OCI-LY7 (cell line): ENCODE measurements around the gene RAD51B. TPM values are rescaled to one million over a fixed set of nuclear protein-coding genes. Genes with fewer than 3 reads are reported as not detected.

Experiments used
- BruUV-seq: library from RNA; stranded (reverse); fragments of 400-500 nt; replicated peaks from 2 replicates; lab custom pipeline; 2021; lab: Mats Ljungman, UMichigan
- CTCF ChIA-PET: fragments of 300-600 bp; sonication (Branson Sonifier 250); formaldehyde crosslinking; loops from one replicate; lab custom pipeline; 2022; ENCODE audit warnings: antibody characterized with exemption; ENCODE audit not compliant: unreplicated experiment; lab: Charles Lee
- POLR2A ChIA-PET: fragments of 300-600 bp; sonication (Branson Sonifier 250); formaldehyde crosslinking; loops from one replicate; lab custom pipeline; 2022; ENCODE audit warnings: antibody characterized with exemption; lab: Charles Lee
- DNase-seq: peaks from one replicate; pipeline ENCODE4 v3.0.0-alpha.2; 2015; ENCODE audit warnings: low spot score
- H2AFZ ChIP-seq: fragments of 200-600 bp; sonication (generic), shearing (Covaris generic); 2 replicates; pipeline ENCODE4 v1.6.1; 2014; ENCODE audit warnings: mild to moderate bottlenecking, antibody characterized with exemption, low read length, moderate library complexity
- H3K27ac ChIP-seq: fragments of 200-600 bp; sonication (generic); 2 replicates; pipeline ENCODE4 v1.5.1; 2014; ENCODE audit warnings: mixed run types, low read depth, mild to moderate bottlenecking, moderate library complexity, low read length, inconsistent platforms; ENCODE audit not compliant: poor library complexity, severe bottlenecking
- H3K36me3 ChIP-seq: fragments of 200-600 bp; sonication (generic); 2 replicates; pipeline ENCODE4 v1.6.1; 2014; ENCODE audit warnings: mild to moderate bottlenecking, antibody characterized with exemption, low read length, moderate library complexity, mixed read lengths; ENCODE audit not compliant: insufficient read depth
- H3K4me1 ChIP-seq: fragments of 200-600 bp; sonication (generic); 2 replicates; pipeline ENCODE4 v1.5.1; 2014; ENCODE audit warnings: mild to moderate bottlenecking, low read length; ENCODE audit not compliant: insufficient read depth, poor library complexity, severe bottlenecking
- H3K4me2 ChIP-seq: fragments of 200-600 bp; sonication (generic); 2 replicates; pipeline ENCODE4 v1.6.1; 2014; ENCODE audit warnings: mild to moderate bottlenecking, low read length
- H3K4me3 ChIP-seq: fragments of 200-600 bp; sonication (generic); 2 replicates; pipeline ENCODE4 v1.5.1; 2014; ENCODE audit warnings: mild to moderate bottlenecking, low read depth, low read length; ENCODE audit not compliant: poor library complexity, severe bottlenecking
- H3K79me2 ChIP-seq: fragments of 200-600 bp; sonication (generic); 2 replicates; pipeline ENCODE4 v1.6.1; 2016; ENCODE audit warnings: low read depth, mild to moderate bottlenecking, low read length, moderate library complexity, mixed read lengths; ENCODE audit not compliant: insufficient read depth
- H3K9me2 ChIP-seq: fragments of 200-600 bp; sonication (generic); 2 replicates; pipeline ENCODE4 v1.6.1; 2016; ENCODE audit warnings: mild to moderate bottlenecking, low read length, mixed read lengths; ENCODE audit not compliant: insufficient read depth
- H3K9me3 ChIP-seq: fragments of 200-600 bp; sonication (generic); 2 replicates; pipeline ENCODE4 v1.6.1; 2014; ENCODE audit warnings: mild to moderate bottlenecking, mixed run types, low read length, mixed read lengths
- H4K20me1 ChIP-seq: fragments of 200-600 bp; sonication (generic); 2 replicates; pipeline ENCODE4 v1.6.1; 2014; ENCODE audit warnings: mild to moderate bottlenecking, antibody characterized with exemption, low read length, moderate library complexity, mixed read lengths; ENCODE audit not compliant: insufficient read depth
- EZH2phosphoT487 ChIP-seq: fragments of 200-600 bp; sonication (generic); IDR thresholded peaks from 2 replicates; pipeline ENCODE4 v1.6.1; 2018; ENCODE audit warnings: low read depth, borderline replicate concordance, mild to moderate bottlenecking, mixed run types, antibody characterized with exemption, low read length, moderate library complexity, mixed read lengths
- intact Hi-C: fragments of 100-400 bp; cut with micrococcal nuclease; formaldehyde crosslinking; loops from one replicate; pipeline ENCODE4 v1.10.0; 2022; ENCODE audit not compliant: unreplicated experiment
- total RNA-seq, 2 experiments: library from RNA; depleted of rRNA in 1 of 2; stranded (reverse); fragments of >200 nt in 1 of 2; shearing (Covaris generic) in 1 of 2; gene quantifications; 2 replicates each; pipeline ENCODE4 v1.2.3, GENCODE V29; 2014 to 2022
- TF ChIP-seq, protein P1 (sequence below): fragments of 200-600 bp; sonication (generic); conservative IDR thresholded peaks from 2 replicates; pipeline ENCODE4 v1.5.1; 2014; ENCODE audit warnings: mild to moderate bottlenecking, antibody characterized with exemption, low read length, moderate library complexity, mixed read lengths

Gene RAD51B
- total RNA-seq, 2 experiments from 2014 or later = 41.4 to 89.9 TPM

GRCh38 chr14:68556253-68556652 lies 736.7 kb downstream of the RAD51B start:
- Histone ChIP-seq H3K27ac (no peak overlapping the region), H3K79me2 (no peaks in the 10 kb centered on the region), H4K20me1 (no peaks in the 10 kb centered on the region), H3K9me2 (no peaks in the 10 kb centered on the region), H3K9me3 (no peaks in the 10 kb centered on the region), H3K4me1 (peaks cover 36% of the 10 kb centered on the region), H2AFZ (no peak overlapping the region), H3K36me3 (no peaks in the 10 kb centered on the region), H3K4me2 (no peak overlapping the region), H3K4me3 (no peak overlapping the region)
- ChIA-PET POLR2A (no interaction called here), CTCF (no interaction called here)
- no peak for TF ChIP-seq EZH2phosphoT487
- TF ChIP-seq, protein P1, sequence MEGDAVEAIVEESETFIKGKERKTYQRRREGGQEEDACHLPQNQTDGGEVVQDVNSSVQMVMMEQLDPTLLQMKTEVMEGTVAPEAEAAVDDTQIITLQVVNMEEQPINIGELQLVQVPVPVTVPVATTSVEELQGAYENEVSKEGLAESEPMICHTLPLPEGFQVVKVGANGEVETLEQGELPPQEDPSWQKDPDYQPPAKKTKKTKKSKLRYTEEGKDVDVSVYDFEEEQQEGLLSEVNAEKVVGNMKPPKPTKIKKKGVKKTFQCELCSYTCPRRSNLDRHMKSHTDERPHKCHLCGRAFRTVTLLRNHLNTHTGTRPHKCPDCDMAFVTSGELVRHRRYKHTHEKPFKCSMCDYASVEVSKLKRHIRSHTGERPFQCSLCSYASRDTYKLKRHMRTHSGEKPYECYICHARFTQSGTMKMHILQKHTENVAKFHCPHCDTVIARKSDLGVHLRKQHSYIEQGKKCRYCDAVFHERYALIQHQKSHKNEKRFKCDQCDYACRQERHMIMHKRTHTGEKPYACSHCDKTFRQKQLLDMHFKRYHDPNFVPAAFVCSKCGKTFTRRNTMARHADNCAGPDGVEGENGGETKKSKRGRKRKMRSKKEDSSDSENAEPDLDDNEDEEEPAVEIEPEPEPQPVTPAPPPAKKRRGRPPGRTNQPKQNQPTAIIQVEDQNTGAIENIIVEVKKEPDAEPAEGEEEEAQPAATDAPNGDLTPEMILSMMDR = no peak
- intact Hi-C loops = no loop called here
- DNase-seq = no peak
- no TSS peak for BruUV-seq

DNA sequence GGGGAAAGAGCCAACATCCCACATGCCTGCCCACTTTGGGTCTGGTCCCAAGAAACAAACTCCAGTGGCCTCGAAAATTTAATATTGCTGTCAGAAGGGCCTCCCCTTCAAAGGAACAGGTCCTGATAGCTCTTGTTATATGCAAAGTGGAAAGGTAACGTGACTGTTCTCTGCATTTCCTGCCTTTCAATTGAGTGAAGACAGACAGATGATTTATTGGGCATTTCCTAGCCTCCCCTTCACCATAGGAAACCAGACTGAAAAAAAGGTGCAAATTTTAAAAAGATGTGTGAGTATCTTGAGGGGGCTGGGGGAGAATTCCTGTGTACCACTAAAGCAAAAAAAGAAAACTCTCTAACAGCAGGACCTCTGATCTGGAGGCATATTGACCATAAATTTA lies 738.1 kb downstream of the RAD51B start:
- H3K27ac ChIP-seq = no peak overlapping the region
- no peaks in the 10 kb centered on the region for H3K36me3 ChIP-seq
- CTCF ChIA-PET = no interaction called here
- no peak for TF ChIP-seq EZH2phosphoT487
- TF ChIP-seq, protein P1 = no peak
- no peaks in the 10 kb centered on the region for H3K9me2 ChIP-seq
- H3K4me2 ChIP-seq = peak overlapping the region; percentile 6; the same call in 1 of the 2 replicates
- no peak overlapping the region for H2AFZ ChIP-seq
- no peak overlapping the region for H3K4me3 ChIP-seq
- POLR2A ChIA-PET = no interaction called here
- H3K79me2 ChIP-seq = no peaks in the 10 kb centered on the region
- no peaks in the 10 kb centered on the region for H4K20me1 ChIP-seq
- no TSS peak for BruUV-seq
- peaks cover 28% of the 10 kb centered on the region for H3K4me1 ChIP-seq
- no peaks in the 10 kb centered on the region for H3K9me3 ChIP-seq
- intact Hi-C loops = no loop called here
- peak; percentile 44 for DNase-seq

DNA sequence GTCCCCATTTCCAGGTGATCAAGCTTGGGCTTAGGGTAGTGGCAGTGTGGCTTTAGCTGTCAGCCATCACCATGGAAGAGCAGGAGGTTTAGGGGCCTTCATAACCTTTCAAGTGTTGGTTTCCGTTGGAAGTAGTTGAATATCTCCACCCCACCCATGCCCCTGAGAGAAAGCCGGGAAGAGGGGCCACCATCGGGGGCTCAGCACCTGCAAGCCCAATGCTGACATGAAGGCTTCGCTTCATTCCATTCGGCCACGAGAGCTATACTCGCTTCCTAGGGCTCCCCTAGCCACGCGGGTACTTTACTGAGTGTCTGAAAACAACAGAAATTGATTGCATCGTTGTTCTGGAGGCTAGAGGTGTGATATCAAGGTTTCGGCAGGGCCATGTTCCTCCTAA lies 738.5 kb downstream of the RAD51B start:
- H3K4me1 ChIP-seq = peaks cover 23% of the 10 kb centered on the region
- no peak for DNase-seq
- CTCF ChIA-PET = no interaction called here

More for the DNA sequence above, 738.5 kb downstream of the RAD51B start:
- Histone ChIP-seq H3K36me3 (no peaks in the 10 kb centered on the region), H3K27ac (no peak overlapping the region), H3K4me3 (no peak overlapping the region), H3K4me2 (peak overlapping the region; percentile 6; the same call in 1 of the 2 replicates), H2AFZ (no peak overlapping the region), H3K9me3 (no peaks in the 10 kb centered on the region), H3K9me2 (no peaks in the 10 kb centered on the region), H4K20me1 (no peaks in the 10 kb centered on the region), H3K79me2 (no peaks in the 10 kb centered on the region)
- POLR2A ChIA-PET = no interaction called here
- intact Hi-C loops = no loop called here
- no TSS peak for BruUV-seq
- no peak for TF ChIP-seq EZH2phosphoT487
- TF ChIP-seq, protein P1 = no peak
